ENCODE results near the gene LDLRAD2.

The LDLRAD2 gene

GRCh38 chr1:21857142-21857839 is 45.2 kb downstream of the LDLRAD2 start:
- DNase-seq (ENCODE audit: low read depth in 2 of 2) = peak; percentile 22 to 41
- no peak overlapping the region for H3K4me3 ChIP-seq (replicated peaks in 1 of 2; ENCODE audit: low read depth in 2 of 2, low read length in 2 of 2)
- TF ChIP-seq CTCF (IDR thresholded peaks at IDR 0.05; ENCODE audit: low read depth, low read length) = no peak

- DNase-seq (ENCODE audit: low read depth in 2 of 2) = peak; percentile 17 to 35
Measured at GRCh38 chr1:21857840-21858670, 46.0 kb downstream of the LDLRAD2 start.

GRCh38 chr1:21859669-21860179 is 47.7 kb downstream of the LDLRAD2 start:
- DNase-seq (ENCODE audit: low read depth in 2 of 2) = no peak
- H3K4me3 ChIP-seq (replicated peaks in 1 of 2; ENCODE audit: low read depth in 2 of 2, low read length in 2 of 2) = no peak overlapping the region
- TF ChIP-seq CTCF (IDR thresholded peaks at IDR 0.05; ENCODE audit: low read depth, low read length) = no peak

More at GRCh38 chr1:21857840-21858670, 46.0 kb downstream of the LDLRAD2 start:
- TF ChIP-seq CTCF (IDR thresholded peaks at IDR 0.05; ENCODE audit: low read depth, low read length) = no peak
- H3K4me3 ChIP-seq (replicated peaks in 1 of 2; ENCODE audit: low read depth in 2 of 2, low read length in 2 of 2) = no peak overlapping the region

GRCh38 chr1:21860971-21861370 is 48.9 kb downstream of the LDLRAD2 start:
- no peak for DNase-seq (ENCODE audit: low read depth in 2 of 2)
- no peak for TF ChIP-seq CTCF (IDR thresholded peaks at IDR 0.05; ENCODE audit: low read depth, low read length)

GRCh38 chr1:21861602-21862429 is 49.8 kb downstream of the LDLRAD2 start:
- TF ChIP-seq CTCF (IDR thresholded peaks at IDR 0.05; ENCODE audit: low read depth, low read length) = no peak
- H3K4me3 ChIP-seq (replicated peaks in 1 of 2; ENCODE audit: low read depth in 2 of 2, low read length in 2 of 2) = no peak overlapping the region
- DNase-seq (ENCODE audit: low read depth in 2 of 2) = peak; percentile 25 to 67

More at GRCh38 chr1:21860971-21861370, 48.9 kb downstream of the LDLRAD2 start:
- no peak overlapping the region for H3K4me3 ChIP-seq (replicated peaks in 1 of 2; ENCODE audit: low read depth in 2 of 2, low read length in 2 of 2)

GRCh38 chr1:21863981-21864380 is 51.9 kb downstream of the LDLRAD2 start:
- TF ChIP-seq CTCF (IDR thresholded peaks at IDR 0.05; ENCODE audit: low read depth, low read length) = no peak
- DNase-seq (ENCODE audit: low read depth in 2 of 2) = no peak
- H3K4me3 ChIP-seq (replicated peaks in 1 of 2; ENCODE audit: low read depth in 2 of 2, low read length in 2 of 2) = no peak overlapping the region
